Activated T-cell treated with anti-CD3 and anti-CD28 coated beads, Interleukin-2, amount 50 U/mL, for 24 hours (primary cell): Measurements from ENCODE around the gene CTIF.

Experiments
- DNase-seq: peaks from one replicate; pipeline ENCODE4 v3.0.0-alpha.2; 2020
- H3K27ac Mint-ChIP-seq: 2 replicates; pipeline ENCODE4 v1.8.0; 2020; ENCODE audit warnings: mild to moderate bottlenecking, mixed read lengths
- H3K27me3 Mint-ChIP-seq: 2 replicates; pipeline ENCODE4 v1.8.0; 2020; ENCODE audit warnings: mixed read lengths
- H3K36me3 Mint-ChIP-seq: 2 replicates; pipeline ENCODE4 v1.8.0; 2020; ENCODE audit warnings: low read depth, mixed read lengths
- H3K4me1 Mint-ChIP-seq: 2 replicates; pipeline ENCODE4 v1.8.0; 2020; ENCODE audit warnings: low read depth, mixed read lengths
- H3K4me3 Mint-ChIP-seq: 2 replicates; pipeline ENCODE4 v1.8.0; 2020; ENCODE audit warnings: mild to moderate bottlenecking, moderate library complexity, mixed read lengths
- H3K9me3 Mint-ChIP-seq: 2 replicates; pipeline ENCODE4 v1.8.0; 2020; ENCODE audit warnings: mixed read lengths

The CTIF gene

DNA sequence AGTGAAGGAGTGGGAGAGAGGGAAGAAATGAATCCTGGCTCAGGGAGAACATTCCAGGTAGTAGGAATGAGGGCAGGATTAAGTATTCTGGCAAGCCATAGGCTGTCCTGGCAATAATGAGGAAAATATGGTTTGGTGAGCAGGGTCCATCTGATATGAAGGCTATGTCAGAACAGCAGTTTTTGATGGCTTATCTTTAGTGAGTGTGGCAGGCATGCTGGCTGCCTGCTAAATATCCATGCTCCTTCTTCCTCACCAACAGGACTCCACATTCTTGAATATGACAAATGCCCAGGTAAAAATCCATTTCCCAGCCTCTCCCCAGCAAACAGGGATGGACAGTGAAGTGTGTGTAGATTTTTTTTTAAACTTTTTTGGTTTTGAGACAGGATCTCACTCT lies 13.2 kb upstream of the CTIF start:
- Mint-ChIP-seq H3K9me3 (no peaks in the 10 kb centered on the region), H3K36me3 (no peaks in the 10 kb centered on the region)

DNA sequence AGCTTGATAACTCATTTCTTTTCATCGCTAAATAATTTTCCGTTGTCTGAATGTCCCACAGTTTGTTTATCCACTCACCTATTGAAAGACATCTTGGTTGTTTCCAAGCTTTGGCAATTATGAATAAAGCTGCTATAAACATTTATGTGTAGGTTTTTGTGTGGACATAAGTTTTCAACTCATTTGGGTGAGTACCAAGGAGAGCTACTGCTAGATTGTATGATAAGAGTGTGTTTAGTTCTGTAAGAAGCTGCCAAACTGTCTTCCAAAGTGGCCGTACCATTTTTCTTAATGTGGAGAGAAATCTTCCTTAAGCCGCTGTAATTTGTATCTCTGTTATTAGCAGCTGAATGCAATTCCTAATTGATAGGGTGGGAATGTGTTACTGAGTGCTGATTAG lies 11.4 kb upstream of the CTIF start:
- no peaks in the 10 kb centered on the region for H3K9me3 Mint-ChIP-seq
- H3K4me1 Mint-ChIP-seq = no peaks in the 10 kb centered on the region
- no peak overlapping the region for H3K27ac Mint-ChIP-seq
- DNase-seq = no peak
- H3K4me3 Mint-ChIP-seq = no peak overlapping the region
- peaks cover 48% of the 10 kb centered on the region for H3K27me3 Mint-ChIP-seq
- H3K36me3 Mint-ChIP-seq = no peaks in the 10 kb centered on the region

More for the DNA sequence above, 13.2 kb upstream of the CTIF start:
- no peak overlapping the region for H3K4me3 Mint-ChIP-seq
- peaks cover 57% of the 10 kb centered on the region for H3K27me3 Mint-ChIP-seq
- DNase-seq = no peak
- H3K4me1 Mint-ChIP-seq = no peaks in the 10 kb centered on the region
- no peak overlapping the region for H3K27ac Mint-ChIP-seq

DNA sequence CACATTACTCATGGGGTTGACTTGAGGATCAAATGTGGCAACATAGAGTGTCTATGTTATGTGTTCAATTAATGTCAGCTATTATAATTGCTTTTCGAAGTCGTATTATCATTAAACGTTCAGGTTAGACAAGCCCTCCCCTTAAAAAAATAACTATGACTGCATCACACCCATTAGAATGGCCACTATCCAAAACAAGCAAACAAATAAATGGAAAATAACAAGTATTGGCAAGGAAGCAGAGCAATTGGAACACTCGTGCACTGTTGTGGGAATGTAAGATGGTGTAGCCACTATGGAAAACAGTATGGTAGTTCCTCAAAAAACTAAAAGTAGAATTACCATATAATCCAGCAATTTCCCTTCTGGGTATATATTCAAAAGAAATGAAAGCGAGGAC lies 10.0 kb upstream of the CTIF start:
- Mint-ChIP-seq H3K36me3 (no peaks in the 10 kb centered on the region), H3K9me3 (no peaks in the 10 kb centered on the region), H3K4me1 (peaks cover 3% of the 10 kb centered on the region)

DNA sequence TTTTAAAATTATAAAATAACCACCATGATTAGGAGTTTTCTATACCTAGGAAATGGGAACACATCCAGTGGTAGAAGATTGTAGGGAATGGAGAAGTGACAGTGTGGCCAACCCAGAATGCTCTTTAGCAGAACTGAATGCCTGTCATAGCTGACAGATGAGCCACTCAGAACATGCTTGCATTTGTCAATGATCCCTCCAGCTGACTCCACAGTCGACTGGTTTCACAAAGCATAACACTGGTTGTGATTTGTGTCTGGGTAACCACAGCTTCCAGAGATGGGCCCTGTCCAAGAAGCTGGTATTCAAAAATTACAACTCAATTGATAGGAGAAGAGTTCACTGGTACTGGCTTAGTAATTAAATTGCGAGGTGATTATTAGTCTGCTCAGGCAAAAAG lies 9.0 kb upstream of the CTIF start:
- peaks cover 3% of the 10 kb centered on the region for H3K4me1 Mint-ChIP-seq
- no peak overlapping the region for H3K4me3 Mint-ChIP-seq

More for the DNA sequence above, 10.0 kb upstream of the CTIF start:
- Mint-ChIP-seq H3K27ac (no peak overlapping the region), H3K27me3 (peaks cover 42% of the 10 kb centered on the region), H3K4me3 (no peak overlapping the region)
- no peak for DNase-seq

DNA sequence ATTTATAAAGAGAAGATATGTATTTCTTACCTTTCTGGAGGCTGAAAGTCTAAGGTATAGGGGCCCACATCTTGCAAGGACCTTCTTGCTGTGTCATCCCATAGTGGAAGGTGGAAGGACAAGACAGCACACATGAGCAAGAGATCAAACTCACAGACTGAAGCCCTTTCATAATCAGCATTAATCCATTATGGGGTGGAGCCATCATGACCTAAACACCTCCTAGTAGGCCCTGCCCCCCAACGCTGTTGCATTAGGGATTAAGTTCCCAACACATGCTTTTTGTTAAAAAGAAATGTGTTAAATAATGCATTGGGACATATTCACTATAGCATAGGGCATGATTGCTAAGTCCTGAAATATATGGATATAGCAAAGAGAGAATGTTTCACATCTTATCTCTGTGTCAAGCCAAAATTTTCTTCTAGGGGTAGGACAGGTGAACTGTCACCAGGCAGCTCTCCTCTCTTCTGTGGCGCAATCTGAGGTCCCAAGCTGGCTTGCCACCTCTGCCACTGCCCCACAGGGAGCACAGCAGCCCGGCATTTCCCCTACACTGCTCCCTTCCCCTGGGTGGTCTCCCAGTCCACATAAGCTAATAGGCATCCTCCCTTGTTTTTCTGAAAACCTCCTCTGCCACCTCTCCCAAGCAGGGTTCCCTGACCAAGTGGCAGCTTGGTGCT lies 8.3 kb upstream of the CTIF start:
- Mint-ChIP-seq H3K4me3 (no peak overlapping the region), H3K27me3 (peaks cover 28% of the 10 kb centered on the region), H3K36me3 (no peaks in the 10 kb centered on the region), H3K9me3 (no peaks in the 10 kb centered on the region), H3K27ac (no peak overlapping the region), H3K4me1 (peaks cover 3% of the 10 kb centered on the region)
- no peak for DNase-seq

More for the DNA sequence above, 9.0 kb upstream of the CTIF start:
- Mint-ChIP-seq H3K9me3 (no peaks in the 10 kb centered on the region), H3K27me3 (peaks cover 34% of the 10 kb centered on the region), H3K36me3 (no peaks in the 10 kb centered on the region), H3K27ac (no peak overlapping the region)
- no peak for DNase-seq

DNA sequence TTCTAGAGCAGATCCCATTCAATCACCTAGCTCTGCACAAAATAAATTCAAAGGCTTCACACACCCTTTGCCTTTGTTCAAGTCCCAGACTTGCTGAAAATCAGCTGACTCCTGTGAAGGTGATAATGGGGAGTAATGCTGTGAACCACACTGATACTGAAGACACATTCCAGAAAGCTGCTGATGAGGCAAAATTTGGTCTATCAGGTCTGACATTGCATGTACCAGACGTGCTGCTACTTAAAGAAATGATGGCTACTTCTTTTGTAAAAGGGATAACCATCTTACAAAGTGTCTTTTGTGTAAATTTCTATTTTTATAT lies 7.8 kb upstream of the CTIF start:
- no peaks in the 10 kb centered on the region for H3K9me3 Mint-ChIP-seq
- no peak overlapping the region for H3K4me3 Mint-ChIP-seq
- peaks cover 3% of the 10 kb centered on the region for H3K4me1 Mint-ChIP-seq
- no peaks in the 10 kb centered on the region for H3K36me3 Mint-ChIP-seq
- no peak for DNase-seq
- H3K27me3 Mint-ChIP-seq = peaks cover 24% of the 10 kb centered on the region
- no peak overlapping the region for H3K27ac Mint-ChIP-seq

DNA sequence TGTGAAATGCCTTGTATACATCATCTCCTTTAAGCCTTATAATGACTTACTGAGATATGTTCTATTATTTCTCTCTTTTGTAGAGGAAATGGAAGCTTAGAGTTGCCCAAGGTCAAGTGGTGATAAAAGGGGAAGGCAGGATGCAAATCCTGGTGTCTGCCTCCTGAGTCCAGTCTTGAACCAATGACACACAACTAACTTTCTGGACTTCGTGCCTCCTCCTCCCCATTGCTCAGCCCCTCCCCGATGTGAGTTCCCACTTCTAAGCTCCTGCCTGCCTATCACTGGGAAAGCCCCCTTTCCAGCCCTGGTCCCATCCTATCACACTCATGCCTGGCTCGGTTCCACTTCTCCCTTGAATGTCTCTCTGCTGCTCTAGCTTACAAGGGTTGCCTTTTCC lies 6.9 kb upstream of the CTIF start:
- H3K27me3 Mint-ChIP-seq = peaks cover 26% of the 10 kb centered on the region
- no peak overlapping the region for H3K27ac Mint-ChIP-seq
- no peak for DNase-seq
- H3K36me3 Mint-ChIP-seq = no peaks in the 10 kb centered on the region
- H3K9me3 Mint-ChIP-seq = no peaks in the 10 kb centered on the region
- no peak overlapping the region for H3K4me3 Mint-ChIP-seq
- peaks cover 3% of the 10 kb centered on the region for H3K4me1 Mint-ChIP-seq

DNA sequence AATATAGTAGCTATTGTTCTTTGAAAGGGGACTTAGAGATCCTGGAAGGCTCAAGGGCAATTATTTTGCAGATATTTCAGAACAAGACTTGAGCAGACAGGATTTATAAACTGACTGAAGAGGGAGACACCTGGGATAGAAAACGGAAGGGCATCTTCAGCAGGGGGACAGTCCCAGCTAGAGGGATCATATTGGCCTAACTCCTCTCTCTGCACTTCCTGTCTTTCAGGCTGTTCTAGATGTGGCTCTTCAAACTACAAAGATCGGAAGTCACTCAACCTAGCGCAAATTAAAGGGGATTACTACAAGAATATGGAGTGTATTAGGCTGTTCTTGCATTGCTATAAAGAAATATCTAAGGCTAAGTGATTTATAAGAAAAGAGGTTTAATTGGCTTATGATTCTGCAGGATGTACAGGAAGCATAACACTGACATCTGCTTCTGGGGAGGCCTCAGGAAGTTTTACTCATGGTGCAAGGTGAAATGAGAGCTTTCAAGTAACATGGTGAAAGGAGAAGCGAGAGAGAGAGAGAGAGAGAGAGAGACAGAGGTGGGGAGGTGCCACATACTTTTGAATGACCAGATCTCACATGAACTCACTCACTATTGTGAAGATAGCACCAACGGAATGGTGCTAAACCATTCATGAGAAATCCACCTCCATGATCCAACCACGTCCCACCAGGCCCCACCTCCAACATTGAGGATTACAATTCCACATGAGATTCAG lies 5.3 kb upstream of the CTIF start:
- H3K27me3 Mint-ChIP-seq = peaks cover 16% of the 10 kb centered on the region
- H3K9me3 Mint-ChIP-seq = no peaks in the 10 kb centered on the region
- H3K4me3 Mint-ChIP-seq = no peak overlapping the region
- no peak for DNase-seq
- H3K4me1 Mint-ChIP-seq = peaks cover 6% of the 10 kb centered on the region
- no peaks in the 10 kb centered on the region for H3K36me3 Mint-ChIP-seq
- no peak overlapping the region for H3K27ac Mint-ChIP-seq

DNA sequence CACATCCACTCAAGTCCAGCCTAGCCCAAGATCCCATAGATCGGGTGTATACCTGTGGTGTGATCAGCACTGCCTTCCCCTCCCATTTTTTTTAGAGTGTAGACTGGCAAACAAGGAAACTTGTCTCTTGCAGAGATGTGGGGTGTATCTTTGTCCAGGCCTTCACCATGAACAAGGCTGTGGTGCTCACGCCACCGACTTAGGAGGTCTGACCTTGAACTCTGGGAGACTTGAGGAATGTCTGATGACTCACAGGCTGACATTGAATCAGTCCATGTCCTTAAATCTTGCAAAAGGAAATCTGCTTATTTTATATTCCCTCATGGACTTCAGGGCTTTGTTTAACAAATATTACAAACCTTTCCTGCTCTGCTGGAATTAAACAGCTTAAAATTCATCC lies 4.5 kb upstream of the CTIF start:
- H3K4me1 Mint-ChIP-seq = peaks cover 6% of the 10 kb centered on the region
- H3K27ac Mint-ChIP-seq = no peak overlapping the region
- H3K4me3 Mint-ChIP-seq = no peak overlapping the region
- H3K36me3 Mint-ChIP-seq = no peaks in the 10 kb centered on the region
- no peak for DNase-seq
- no peaks in the 10 kb centered on the region for H3K9me3 Mint-ChIP-seq
- H3K27me3 Mint-ChIP-seq = peaks cover 8% of the 10 kb centered on the region

DNA sequence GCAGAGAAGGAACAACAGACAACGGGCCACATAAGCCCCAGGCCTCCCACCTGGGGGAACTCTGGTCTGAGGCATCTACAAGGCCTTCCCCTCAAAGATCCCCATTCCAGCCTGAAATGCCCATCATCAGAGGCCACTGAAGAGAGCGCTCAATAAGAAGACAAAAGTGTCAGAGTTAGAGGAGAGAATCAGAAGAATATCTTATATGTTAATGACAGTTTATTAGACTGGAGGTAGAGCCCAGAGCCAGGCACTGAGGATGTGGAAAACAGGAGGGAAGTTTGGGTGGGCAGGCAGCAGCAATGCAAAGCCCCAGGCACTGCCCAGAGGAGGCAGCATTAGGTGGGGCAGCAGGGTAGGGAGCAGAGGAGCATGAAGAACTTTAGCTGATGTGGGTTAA lies 2.9 kb upstream of the CTIF start:
- DNase-seq = no peak
- H3K9me3 Mint-ChIP-seq = no peaks in the 10 kb centered on the region
- H3K36me3 Mint-ChIP-seq = no peaks in the 10 kb centered on the region
- H3K4me3 Mint-ChIP-seq = no peak overlapping the region
- no peak overlapping the region for H3K27ac Mint-ChIP-seq
- peaks cover 7% of the 10 kb centered on the region for H3K27me3 Mint-ChIP-seq
- peaks cover 9% of the 10 kb centered on the region for H3K4me1 Mint-ChIP-seq

DNA sequence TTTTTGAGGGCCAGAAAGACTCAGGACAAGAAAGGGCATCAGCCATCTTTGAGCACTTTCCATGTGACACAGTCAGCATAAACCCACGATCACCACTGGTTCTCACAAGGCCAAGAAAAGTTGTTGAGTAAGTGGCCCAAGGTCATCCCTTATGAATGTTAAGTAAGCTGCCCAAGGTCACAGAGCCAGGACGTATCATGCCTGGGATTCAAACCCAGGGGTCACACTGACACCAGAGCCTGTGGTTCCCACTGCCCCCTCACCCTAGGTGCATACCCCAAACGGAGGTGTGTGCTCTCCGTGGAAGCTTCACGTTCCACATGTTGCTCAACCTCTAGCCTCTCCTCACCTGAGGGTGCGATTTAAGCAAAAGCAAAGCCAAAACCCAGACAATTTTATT lies 2.3 kb upstream of the CTIF start:
- Mint-ChIP-seq H3K27me3 (peaks cover 10% of the 10 kb centered on the region), H3K4me3 (no peak overlapping the region), H3K9me3 (no peaks in the 10 kb centered on the region), H3K4me1 (peaks cover 9% of the 10 kb centered on the region), H3K36me3 (no peaks in the 10 kb centered on the region), H3K27ac (no peak overlapping the region)
- DNase-seq = no peak

DNA sequence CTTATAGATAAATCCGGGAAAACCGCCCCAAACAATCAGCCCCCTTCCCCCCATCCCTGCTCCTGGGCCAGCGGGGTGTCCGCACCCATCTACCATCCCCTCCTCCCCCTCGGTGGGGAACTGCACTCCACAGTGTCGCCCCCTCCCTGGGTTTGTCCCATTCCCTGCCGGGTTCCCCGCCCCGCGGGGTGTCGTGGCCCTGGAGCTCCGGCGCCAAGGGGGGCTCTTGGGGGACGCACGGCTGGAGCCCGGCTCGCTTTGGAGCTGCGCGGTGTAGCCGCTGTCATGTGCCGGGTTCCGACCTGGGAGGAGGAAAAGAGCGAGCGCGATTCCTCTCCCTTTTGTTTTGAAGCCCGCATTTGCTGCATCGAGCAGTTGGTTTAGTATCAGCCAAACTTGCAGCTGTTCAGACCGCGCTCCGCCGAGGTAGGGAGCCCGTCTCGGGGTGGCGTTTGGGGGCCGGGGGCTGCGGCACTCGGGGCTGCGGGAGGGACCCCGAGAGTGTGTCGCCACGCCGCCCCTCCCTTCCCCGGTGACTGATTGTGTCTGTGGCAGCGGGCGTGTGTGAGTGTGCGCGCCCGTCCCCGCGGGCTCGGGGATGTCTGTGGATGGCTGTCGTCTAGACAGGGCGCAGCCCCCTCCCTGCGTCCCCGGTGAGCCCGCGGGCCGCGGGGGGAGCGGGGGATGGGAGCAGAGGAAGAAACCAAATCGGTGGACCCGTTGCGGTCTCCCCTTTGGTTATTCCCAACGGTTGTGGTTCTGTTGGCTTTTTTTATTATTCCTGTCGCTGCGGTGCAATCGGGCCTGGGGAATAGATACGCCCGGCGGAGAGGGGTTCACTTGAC lies 797 bp downstream of the CTIF start:
- peak; percentile 62 for DNase-seq
- H3K4me3 Mint-ChIP-seq = peak overlapping the region; percentile 77
- H3K4me1 Mint-ChIP-seq = peaks cover 20% of the 10 kb centered on the region
- no peak overlapping the region for H3K27ac Mint-ChIP-seq
- H3K9me3 Mint-ChIP-seq = no peaks in the 10 kb centered on the region
- no peaks in the 10 kb centered on the region for H3K36me3 Mint-ChIP-seq
- H3K27me3 Mint-ChIP-seq = peaks cover 35% of the 10 kb centered on the region

DNA sequence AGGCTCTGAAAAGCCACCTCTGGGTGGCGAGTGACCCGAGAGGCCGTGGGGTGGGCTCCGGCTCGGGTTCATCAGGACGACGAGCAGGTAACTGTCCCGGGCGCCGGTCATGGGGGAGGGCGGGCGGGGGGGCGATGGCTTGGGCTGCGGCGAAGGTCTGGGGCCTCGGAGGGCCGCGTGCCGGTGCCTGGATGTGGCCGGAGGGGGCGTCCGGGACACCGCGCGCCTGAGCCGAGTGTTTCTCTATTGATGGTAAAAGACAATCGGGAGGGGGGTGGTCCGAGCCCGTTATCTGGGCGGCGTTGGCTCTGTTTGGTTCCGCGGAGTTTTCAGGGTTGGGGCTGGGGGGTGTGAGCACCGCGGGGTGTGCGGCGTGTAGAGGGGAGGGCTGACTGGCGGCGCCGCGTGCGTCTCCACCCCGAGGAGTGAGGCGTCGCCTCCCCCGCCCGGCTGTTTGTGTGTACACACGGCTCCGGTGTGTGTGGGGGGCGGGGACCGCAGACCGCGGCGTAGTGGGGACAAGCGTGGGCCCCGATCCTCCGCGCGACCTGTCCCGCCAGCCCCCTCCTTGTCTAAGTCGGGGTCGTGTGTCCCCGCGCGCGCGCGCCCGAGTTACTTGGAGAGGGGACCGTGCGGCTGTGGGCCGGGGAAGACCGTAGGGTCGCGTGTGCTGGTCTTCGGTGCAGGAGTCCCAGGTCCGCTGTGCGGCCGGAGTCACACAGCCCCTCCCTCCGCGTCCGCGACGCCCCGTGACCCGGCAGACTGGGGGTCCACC lies 1.6 kb downstream of the CTIF start:
- Mint-ChIP-seq H3K9me3 (no peaks in the 10 kb centered on the region), H3K36me3 (no peaks in the 10 kb centered on the region)

DNA sequence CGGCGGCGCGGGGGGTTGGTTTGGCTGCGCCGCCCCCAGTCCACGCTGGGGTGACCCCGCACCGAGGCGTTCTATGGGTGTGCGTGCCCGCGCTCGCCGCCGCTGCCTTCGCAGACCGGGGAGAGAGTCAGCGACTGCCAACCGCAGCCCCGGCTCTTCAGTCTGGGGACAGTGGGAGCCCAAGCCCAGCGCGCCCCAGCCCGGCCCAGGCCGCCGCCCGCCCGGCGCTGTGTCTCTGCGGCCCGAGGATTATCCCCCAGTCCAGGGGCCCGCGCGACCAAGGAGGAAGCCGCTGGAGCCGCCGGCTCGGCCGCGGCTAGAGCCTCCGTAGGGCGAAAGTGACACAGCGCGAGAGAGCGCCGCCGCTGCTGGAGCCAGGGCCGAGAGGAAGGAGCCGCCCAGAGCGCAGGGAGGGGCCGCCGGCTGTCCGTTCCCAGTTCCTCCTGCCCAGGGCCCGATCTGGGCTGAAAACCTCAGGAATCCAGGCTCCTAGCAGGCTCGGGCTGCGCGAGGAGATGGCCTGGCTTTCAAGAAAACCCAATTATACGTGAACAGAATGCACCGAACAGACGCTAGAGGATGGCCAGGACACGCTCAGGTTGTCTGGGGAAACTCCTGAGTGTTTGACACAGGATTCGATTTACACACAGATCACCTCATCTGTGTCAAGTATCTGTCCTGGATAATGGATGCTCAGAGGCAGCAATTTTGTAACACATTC lies 2.4 kb downstream of the CTIF start:
- Mint-ChIP-seq H3K4me1 (peaks cover 20% of the 10 kb centered on the region), H3K4me3 (peak overlapping the region; percentile 77), H3K27me3 (peaks cover 41% of the 10 kb centered on the region), H3K9me3 (no peaks in the 10 kb centered on the region), H3K27ac (no peak overlapping the region), H3K36me3 (no peaks in the 10 kb centered on the region)
- DNase-seq = peak; percentile 50

More for the DNA sequence above, 1.6 kb downstream of the CTIF start:
- H3K27me3 Mint-ChIP-seq = peaks cover 41% of the 10 kb centered on the region
- H3K27ac Mint-ChIP-seq = no peak overlapping the region
- peak; percentile 66 for DNase-seq
- peaks cover 20% of the 10 kb centered on the region for H3K4me1 Mint-ChIP-seq
- H3K4me3 Mint-ChIP-seq = peak overlapping the region; percentile 77
